ENCODE measurements around the gene ADGB.

GRCh38 chr6:146855889-146856288 lies 257.1 kb downstream of the ADGB start:
- no peak for TF ChIP-seq MYC (IDR thresholded peaks at IDR 0.05; ENCODE audit: low read depth, low read length)
- no peak for TF ChIP-seq CTCF (IDR thresholded peaks at IDR 0.05; ENCODE audit: low read depth, low read length)
- no peak for TF ChIP-seq POLR2A (IDR thresholded peaks at IDR 0.05; ENCODE audit: extremely low read depth, insufficient read length)
- no peak for TF ChIP-seq MAX (IDR thresholded peaks at IDR 0.05; ENCODE audit: low read depth, low read length)
